NOMO-1 treated with DMSO at 0.1 percent for 48 hours (cell line): ENCODE data around the gene FDCSP.
A peak's percentile ranks its signal among the peaks of the same experiment; 100 is the strongest.
"Not testable (repeated sequence)": the region's sequence is repeated elsewhere in the genome, so short reads cannot be mapped to it uniquely, and the experiment has no call there.

Experiments
- DNase-seq: peaks from one replicate; lab custom pipeline; 2025; ENCODE audit not compliant: unreplicated experiment; lab: John Stamatoyannopoulos, UW

The FDCSP gene

DNA sequence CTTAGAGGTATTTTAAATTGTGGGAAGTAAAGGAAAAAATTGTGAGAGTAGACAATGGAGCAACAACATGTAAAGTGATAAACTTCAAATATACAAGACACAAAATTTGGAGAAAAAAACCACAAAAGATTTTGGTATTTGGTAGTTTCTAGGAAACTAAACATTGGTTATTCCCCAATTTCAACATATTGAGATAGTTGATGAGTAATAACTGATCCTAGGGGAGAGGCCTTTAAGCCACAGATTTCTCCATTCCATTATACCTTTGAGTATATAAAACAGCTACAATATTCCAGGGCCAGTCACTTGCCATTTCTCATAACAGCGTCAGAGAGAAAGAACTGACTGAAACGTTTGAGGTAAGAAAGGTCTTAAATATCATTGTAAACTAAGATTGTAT, at the start of gene FDCSP:
TSS of gene FDCSP (plus strand) at position 301 of the 400 bp plus-strand sequence. CDS start 5,071 bp downstream, outside the sequence.
- DNase-seq, result no peak

- no peak for DNase-seq
These were observed 48.8 kb upstream of the FDCSP start for GRCh38 chr4:70177090-70177489.

DNA sequence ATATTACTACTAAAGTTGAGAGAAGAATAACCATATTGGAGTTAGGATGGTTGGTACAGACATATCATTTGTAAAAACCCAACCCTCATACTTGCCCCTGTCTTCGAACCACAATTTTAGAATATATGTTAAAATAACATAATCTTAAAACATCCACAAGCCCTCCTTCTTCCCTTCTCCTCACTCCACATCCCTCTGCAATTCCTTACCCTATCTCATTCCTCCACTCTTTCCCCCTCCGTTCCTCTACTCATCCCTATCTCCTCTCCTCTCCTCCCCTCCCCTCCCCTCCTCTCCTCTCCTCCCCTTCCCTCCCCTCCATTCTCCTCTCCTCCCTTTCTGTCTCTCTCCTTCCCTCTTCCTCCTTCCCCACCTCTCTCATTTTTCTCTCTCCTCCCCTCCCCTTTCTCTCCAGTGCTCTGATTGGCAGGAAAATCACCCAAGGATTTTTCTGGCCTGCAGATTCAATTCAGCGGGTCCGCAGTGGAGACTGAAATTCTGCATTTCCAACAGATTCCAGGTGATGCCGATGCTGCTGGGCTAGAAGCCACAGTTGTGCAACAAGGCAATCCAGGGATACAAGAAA, 47.8 kb upstream of the FDCSP start:
- DNase-seq, result no peak

DNA sequence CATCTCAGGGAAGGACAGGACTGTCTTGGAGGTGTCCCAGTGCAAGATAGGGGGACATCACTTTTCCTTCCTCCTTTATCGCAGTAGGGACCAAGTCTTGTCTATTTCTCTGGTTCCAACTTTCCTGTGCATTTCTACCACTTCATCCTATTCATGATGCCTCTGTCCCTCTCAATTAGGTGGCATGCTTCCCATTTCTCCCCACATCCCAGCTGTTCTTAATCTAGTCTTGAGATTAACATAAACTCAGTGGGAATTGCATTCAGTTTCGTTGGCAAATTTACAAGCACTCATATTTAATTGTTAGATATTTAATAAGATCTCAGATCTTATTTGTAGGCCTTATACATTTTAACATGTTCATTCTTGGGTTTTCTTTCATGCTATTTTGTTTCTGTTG, 46.1 kb upstream of the FDCSP start:
- DNase-seq, result no peak

DNA sequence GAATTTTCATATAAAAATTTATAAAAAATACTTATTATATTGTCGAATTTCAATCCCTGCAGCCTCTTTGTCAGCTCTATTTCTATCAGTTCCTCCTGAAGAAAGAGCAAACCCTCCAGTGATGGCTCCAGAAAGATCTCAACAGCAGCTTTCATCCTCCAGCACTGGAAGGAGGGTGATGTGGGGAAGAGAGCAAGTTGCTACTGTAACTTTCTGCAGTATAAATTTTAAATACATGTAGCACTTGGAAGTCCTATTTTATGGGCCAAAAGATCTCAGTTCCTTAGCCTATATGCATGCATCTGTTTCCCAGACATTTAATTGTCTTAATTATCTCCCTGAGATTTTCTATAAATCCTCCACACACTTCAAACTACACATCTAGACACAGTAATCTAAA, 44.1 kb upstream of the FDCSP start:
- no peak for DNase-seq

DNA sequence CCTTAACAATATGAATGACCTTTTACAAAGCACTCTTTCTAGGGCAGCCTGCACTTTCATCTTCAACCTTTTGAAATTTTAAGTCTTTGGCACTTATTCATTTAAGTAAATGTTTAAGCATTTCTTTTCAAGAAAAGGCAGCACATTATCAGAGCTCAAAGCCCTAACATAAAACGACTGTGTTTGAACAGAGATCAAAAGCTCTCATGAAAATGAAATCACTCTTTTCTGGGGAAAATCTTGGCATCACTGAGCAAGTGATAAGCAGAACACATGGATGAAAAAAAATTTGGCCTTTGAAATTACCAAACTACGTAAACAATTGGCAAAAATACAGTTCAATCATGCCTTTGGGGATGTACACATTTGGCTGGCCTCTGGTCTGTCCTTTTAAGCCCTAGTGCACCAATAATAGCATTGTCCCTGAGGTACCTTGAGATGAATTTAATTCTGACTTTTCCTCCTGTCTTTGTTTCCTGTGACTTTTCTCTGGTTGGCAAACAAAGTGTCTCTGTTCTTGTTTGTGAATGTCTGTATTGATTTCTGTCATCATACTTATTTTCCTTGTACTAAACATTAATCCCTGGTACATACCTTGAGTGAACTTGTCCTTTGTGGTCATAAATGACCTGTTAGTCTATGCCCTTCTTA, 43.3 kb upstream of the FDCSP start:
- no peak for DNase-seq

DNA sequence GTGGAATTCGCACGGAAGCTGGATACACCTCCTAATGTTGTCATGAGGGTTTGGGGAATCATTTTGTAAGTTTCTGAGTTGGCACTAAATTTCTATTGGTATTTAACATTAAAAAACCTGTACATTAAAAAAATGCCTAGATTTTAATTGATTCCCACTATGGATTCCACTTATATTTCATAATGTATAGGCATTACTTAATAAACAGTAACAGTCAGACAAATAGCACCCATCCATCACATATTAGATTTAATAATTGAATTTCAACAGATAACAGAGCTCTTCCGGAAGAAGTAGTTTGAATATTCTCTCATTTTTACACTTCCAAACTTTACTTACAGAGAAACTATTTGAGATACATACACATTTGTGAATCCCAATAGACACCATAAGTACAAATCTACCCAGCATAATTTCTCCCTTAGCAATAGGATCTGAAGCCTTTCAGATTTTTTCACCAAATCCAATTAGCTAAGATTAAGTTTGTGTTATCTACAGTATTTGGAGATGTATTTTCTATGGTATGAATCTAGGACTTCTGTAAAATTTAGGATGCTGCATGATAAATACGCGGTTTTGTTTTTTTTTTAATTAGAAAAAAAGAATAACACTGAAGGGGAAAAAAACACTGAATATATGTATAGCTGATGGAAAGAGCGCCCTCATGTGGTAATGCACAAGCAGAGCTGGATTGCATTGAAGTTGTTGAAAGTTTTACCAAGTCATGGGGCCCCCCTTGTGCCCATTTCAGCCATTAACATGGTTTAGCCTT, 42.6 kb upstream of the FDCSP start:
- peak; percentile 40 for DNase-seq

GRCh38 chr4:70183940-70184246, 42.0 kb upstream of the FDCSP start:
- no peak for DNase-seq

- DNase-seq, result no peak
These were observed 38.7 kb upstream of the FDCSP start for GRCh38 chr4:70187216-70187615.

DNA sequence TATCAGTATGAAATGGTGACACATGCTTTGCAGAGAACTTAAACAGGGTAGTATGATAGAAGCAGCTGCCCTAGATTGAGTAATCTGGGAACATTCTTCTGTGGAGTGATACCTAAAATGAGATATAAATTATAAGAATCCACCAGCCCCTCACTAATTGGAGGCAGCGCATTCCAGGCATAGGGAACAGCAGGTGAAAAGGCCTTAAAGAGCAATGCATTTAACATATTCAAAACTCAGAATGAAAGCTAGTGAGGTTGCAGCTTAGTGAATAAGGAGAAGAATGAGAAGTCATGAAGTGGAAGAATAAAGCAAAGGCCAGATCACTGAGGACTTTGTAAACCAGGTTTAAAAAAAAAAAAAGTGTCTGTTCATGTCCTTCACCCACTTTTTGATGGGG, 35.3 kb upstream of the FDCSP start:
- DNase-seq, result no peak

GRCh38 chr4:70191647-70192046, 34.3 kb upstream of the FDCSP start:
- DNase-seq, result no peak

GRCh38 chr4:70192895-70193294, 33.0 kb upstream of the FDCSP start:
- no peak for DNase-seq

GRCh38 chr4:70195425-70195824, 30.5 kb upstream of the FDCSP start, which contains the start of gene ODAM:
TSS of gene ODAM (plus strand) at chr4:70195725. CDS start at chr4:70196544, 819 bp downstream.
- no peak for DNase-seq

GRCh38 chr4:70196857-70197256, 29.1 kb upstream of the FDCSP start:
- DNase-seq, result no peak

DNA sequence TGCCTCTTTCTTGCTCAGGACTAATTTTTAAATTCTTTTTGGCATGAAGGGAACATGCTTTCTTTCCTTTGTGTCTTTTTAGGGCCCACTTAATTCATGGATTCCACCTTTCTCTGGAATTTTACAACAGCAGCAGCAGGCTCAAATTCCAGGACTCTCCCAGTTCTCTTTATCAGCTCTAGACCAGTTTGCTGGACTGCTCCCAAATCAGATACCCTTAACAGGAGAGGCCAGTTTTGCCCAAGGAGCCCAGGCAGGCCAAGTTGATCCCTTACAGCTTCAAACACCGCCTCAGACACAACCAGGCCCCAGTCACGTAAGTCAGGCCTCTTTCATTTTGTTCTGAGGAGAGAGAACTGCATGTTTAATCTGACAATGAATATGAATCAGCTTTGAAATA, 28.1 kb upstream of the FDCSP start:
- DNase-seq, result no peak

DNA sequence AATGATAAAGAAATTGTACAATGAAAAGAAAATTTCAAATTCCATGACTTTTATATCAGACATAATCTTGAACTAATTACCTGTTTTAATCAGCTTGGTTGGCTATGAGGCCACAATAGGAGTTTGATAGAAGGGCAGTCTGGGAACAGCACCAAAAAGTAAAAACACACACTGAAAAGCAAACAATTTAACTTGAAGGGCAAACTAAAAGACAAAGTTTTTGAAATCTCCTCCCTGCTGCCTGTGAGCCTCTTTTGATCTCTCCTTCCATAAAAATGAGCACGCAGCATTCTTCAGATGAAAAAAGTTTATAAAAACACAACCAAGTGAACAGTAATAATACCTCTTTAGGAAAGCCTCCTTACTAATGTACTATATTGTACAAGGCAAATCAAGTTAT, 22.3 kb upstream of the FDCSP start:
- DNase-seq, result no peak

DNA sequence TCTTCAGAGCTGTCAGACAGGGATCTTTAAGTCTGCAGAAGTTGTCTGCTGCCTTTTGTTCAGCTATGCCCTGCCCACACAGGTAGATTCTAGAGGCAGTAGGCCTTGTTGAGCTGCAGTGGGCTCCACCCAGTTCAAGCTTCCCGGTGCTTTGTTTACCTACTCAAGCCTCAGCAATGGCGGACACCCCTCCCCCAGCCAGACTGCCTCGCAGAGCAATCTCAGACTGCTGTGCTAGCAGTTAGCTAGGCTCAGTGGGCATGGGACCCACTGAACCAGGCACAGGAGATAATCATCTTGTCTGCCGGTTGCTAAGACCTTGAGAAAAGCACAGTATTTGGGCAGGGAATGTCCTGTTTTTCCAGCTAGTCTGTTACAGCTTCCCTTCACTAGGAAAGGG, 13.2 kb upstream of the FDCSP start:
- DNase-seq, result not testable (repeated sequence)

DNA sequence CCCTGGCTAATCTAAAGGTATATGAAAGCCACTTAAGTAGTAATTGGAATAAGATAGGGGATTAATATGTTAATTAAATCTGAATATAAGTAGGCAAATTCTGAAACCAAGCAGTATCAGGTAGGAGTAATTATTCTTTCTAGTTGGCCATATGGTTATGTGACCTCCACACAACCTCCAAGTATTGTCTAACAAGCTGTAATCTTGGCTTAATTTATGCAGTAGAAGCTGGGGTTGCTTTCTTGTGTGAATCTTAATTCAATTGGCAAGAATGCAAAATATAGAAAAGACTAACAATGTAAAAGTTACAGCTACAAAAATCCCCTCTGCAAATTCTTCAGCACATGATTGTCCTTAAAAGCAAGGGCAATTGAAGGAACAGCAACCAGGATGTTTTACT, 9.8 kb upstream of the FDCSP start:
- DNase-seq, result not testable (repeated sequence)

DNA sequence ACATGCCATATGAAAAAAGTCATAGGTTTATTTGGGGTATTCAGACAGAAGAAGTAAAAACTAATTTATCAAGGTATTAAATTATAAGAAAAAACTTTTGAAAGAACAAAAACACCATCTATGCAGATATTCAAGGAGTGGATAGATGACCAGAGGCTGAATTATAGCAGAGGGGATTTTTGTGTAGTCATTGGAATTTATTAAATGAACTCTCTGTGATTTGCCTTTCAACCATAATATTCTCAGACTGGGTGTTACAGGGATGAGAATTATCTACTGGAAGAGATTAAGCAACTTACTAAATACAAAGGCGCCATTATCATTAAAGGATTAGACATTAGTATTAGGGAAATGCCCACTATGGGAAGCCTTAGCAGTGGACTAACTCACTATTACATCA, 9.4 kb upstream of the FDCSP start:
- not testable (repeated sequence) for DNase-seq

- not testable (repeated sequence) for DNase-seq
These were observed 4.5 kb upstream of the FDCSP start for GRCh38 chr4:70221389-70221788.

- not testable (repeated sequence) for DNase-seq
These were observed 4.1 kb upstream of the FDCSP start for GRCh38 chr4:70221818-70222217.

DNA sequence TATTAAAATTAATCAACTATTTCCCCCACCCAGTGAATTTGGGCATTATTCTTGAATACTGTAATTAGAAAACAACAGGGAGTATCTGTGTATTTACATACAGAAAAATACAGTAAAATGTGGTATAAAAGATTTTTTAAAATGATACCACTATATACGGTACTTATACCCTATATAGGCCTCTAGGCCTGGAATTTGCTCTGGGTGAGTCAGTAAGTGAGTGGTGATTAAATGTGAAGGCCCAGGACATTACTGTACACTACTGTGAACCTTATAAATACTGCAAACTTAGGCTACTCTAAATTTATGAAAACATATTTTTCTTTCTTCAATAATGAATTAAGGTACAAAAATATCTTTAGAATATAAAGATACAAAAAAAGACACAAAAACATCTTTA, 10.2 kb downstream of the FDCSP start:
- no peak for DNase-seq
